K562 (cell line): ENCODE measurements around the gene KNDC1. TPM values are rescaled to one million over a fixed set of nuclear protein-coding genes. Genes with fewer than 3 reads are reported as not detected.

Experiments used
- BCOR ChIP-seq: fragments of 450-650 bp; IDR thresholded peaks from 2 replicates; pipeline ENCODE4 v1.6.1; 2016
- CREB3 ChIP-seq: fragments of 450-650 bp; conservative IDR thresholded peaks from 2 replicates; pipeline ENCODE4 v1.6.1; 2016; ENCODE audit warnings: missing genetic modification characterization, low read depth, mild to moderate bottlenecking, missing compliant biosample characterization, moderate library complexity
- CREM ChIP-seq: IDR thresholded peaks from 2 replicates; pipeline ENCODE4 v1.6.1; 2014; ENCODE audit warnings: antibody characterized with exemption, low read depth
- EP400 ChIP-seq: fragments of 450-650 bp; IDR thresholded peaks from 2 replicates; pipeline ENCODE4 v1.6.1; 2017; ENCODE audit warnings: antibody characterized with exemption, mild to moderate bottlenecking, moderate library complexity
- HDAC1 ChIP-seq, 2 experiments: fragments of 450-650 bp; IDR thresholded peaks; 2 replicates each; pipeline ENCODE4 v1.6.1; 2016 to 2017; ENCODE audit warnings: inconsistent platforms in 1 of 2, mild to moderate bottlenecking in 1 of 2, moderate library complexity in 1 of 2
- KLF13 ChIP-seq: fragments of 450-650 bp; IDR thresholded peaks from 2 replicates; pipeline ENCODE4 v1.6.1; 2016; ENCODE audit warnings: missing genetic modification characterization, low read depth, mild to moderate bottlenecking, missing compliant biosample characterization, moderate library complexity, borderline replicate concordance
- KLF16 ChIP-seq: IDR thresholded peaks from 2 replicates; pipeline ENCODE4 v1.6.1; 2016; ENCODE audit warnings: antibody characterized with exemption
- MEIS2 ChIP-seq: fragments of 450-650 bp; IDR thresholded peaks from 2 replicates; pipeline ENCODE4 v1.6.1; 2014; ENCODE audit warnings: mild to moderate bottlenecking; ENCODE audit not compliant: partially characterized antibody
- MNT ChIP-seq, 2 experiments: fragments of 450-650 bp; conservative IDR thresholded peaks; 2 replicates each; pipeline ENCODE4 v1.6.1; 2017; ENCODE audit warnings: mild to moderate bottlenecking in 2 of 2, moderate library complexity in 2 of 2
- MYNN ChIP-seq, 2 experiments: sonication (generic); formaldehyde crosslinking in 1 of 2; IDR thresholded peaks; 2 replicates each; pipeline versions ENCODE4 v1.5.0 to v1.6.1; 2016 to 2020; ENCODE audit warnings: antibody characterized with exemption in 1 of 2, missing genetic modification reagents in 1 of 2
- NCOA6 ChIP-seq: fragments of 450-650 bp; IDR thresholded peaks from 2 replicates; pipeline ENCODE4 v1.6.1; 2017; ENCODE audit warnings: mild to moderate bottlenecking
- NKRF ChIP-seq: fragments of 450-650 bp; IDR thresholded peaks from 2 replicates; pipeline ENCODE4 v1.6.1; 2016; ENCODE audit warnings: borderline replicate concordance
- NR2C1 ChIP-seq, 2 experiments: fragments of 450-650 bp; IDR thresholded peaks; 2 replicates each; pipeline ENCODE4 v1.6.1; 2017; ENCODE audit warnings: mild to moderate bottlenecking in 2 of 2, antibody characterized with exemption in 1 of 2, inconsistent platforms in 1 of 2, missing compliant biosample characterization in 1 of 2, missing genetic modification characterization in 1 of 2
- POLR2G ChIP-seq: fragments of 200-400 bp; formaldehyde crosslinking; IDR thresholded peaks from 2 replicates; pipeline ENCODE4 v1.6.1; 2017; ENCODE audit warnings: low read depth, mild to moderate bottlenecking, antibody characterized with exemption, low read length, moderate library complexity
- RBFOX2 ChIP-seq: fragments of 200-400 bp; formaldehyde crosslinking; IDR thresholded peaks from 2 replicates; pipeline ENCODE4 v1.6.1; 2017; ENCODE audit warnings: low read depth, mild to moderate bottlenecking, low read length, moderate library complexity
- STAT5A ChIP-seq: IDR thresholded peaks from 2 replicates; pipeline ENCODE4 v1.6.1; 2012; ENCODE audit warnings: low read length, inconsistent platforms, borderline replicate concordance
- TBP ChIP-seq: optimal IDR thresholded peaks from 2 replicates; pipeline ENCODE3; 2011; ENCODE audit warnings: low read depth, low read length, improper control_type of control experiment
- ZBTB26 ChIP-seq: fragments of 450-650 bp; formaldehyde crosslinking; IDR thresholded peaks from 2 replicates; pipeline ENCODE4 v1.4.0; 2022; ENCODE audit warnings: missing genetic modification characterization
- ZKSCAN1 ChIP-seq: fragments of 150-350 bp; IDR thresholded peaks from 2 replicates; pipeline ENCODE4 v1.6.1; 2016; ENCODE audit warnings: low read depth, low read length
- ZNF280B ChIP-seq: fragments of 250-450 bp; sonication (Bioruptor Pico); IDR thresholded peaks from 2 replicates; pipeline ENCODE4 v1.5.1; 2021; ENCODE audit warnings: mild to moderate bottlenecking
- polyA plus RNA-seq, 8 experiments: library from polyadenylated mRNA; depleted of rRNA in 4 of 8; stranded (reverse) in 5 of 8; unstranded in 3 of 8; fragments of >200 nt; fragmentation: Nextera tagmentation in 2 of 8; fragmentation: Illumina TruSeq in 1 of 8; extraction: Ambion mirVana in 2 of 8; extraction: Trizol in 1 of 8; gene quantifications; 2 replicates each; pipeline versions ENCODE4 v1.2.1 to v1.2.3, GENCODE V29; 2011 to 2014; ENCODE audit warnings: inconsistent platforms in 1 of 8, missing spikeins in 1 of 8
- total RNA-seq, 7 experiments: library from RNA; depleted of rRNA in 6 of 7; stranded (reverse); fragments of >200 nt in 6 of 7; fragmentation: Illumina TruSeq in 2 of 7; extraction: Trizol in 2 of 7; gene quantifications; 2 replicates each; pipeline versions ENCODE4 v1.2.1 to v1.2.3, GENCODE V29; 2011 to 2021; ENCODE audit warnings: low replicate concordance in 1 of 7

KNDC1 gene
- total and polyA plus RNA-seq, 9 of the 15 experiments (the other 6 are each of a cell fraction or from before 2014, with no cell fraction given), result 0.07 to 0.26 (median 0.11) TPM; not detected in 6

- TF ChIP-seq NKRF, result no peak
- 0 out of 2 replicates have a peak, but pooled peaks have one; percentile 3 for TF ChIP-seq CREM
- no peak for TF ChIP-seq CREB3 (tag)
- TF ChIP-seq NCOA6, result no peak
- peak; percentile 86 for TF ChIP-seq KLF16
- TF ChIP-seq HDAC1 (IDR thresholded peaks at IDR 0.05), result peak in 1 of 2 experiments; percentile 76; a peak in 2 of 4 replicates
- 0 out of 2 replicates have a peak, but pooled peaks have one; percentile 34 for TF ChIP-seq EP400
- TF ChIP-seq ZBTB26, result no peak
- 0 out of 2 replicates have a peak, but pooled peaks have one; percentile 11 for TF ChIP-seq MYNN (IDR thresholded peaks at IDR 0.05)
- no peak for TF ChIP-seq MYNN (CRISPR knock-in tag; IDR thresholded peaks at IDR 0.05)
- peak; percentile 6 for TF ChIP-seq MEIS2
- peak; percentile 63 for TF ChIP-seq POLR2G
- peak; percentile 18 for TF ChIP-seq TBP
- peak; percentile 37; the same call in 1 of the 2 replicates for TF ChIP-seq KLF13 (tag)
- TF ChIP-seq BCOR, result peak; percentile 45
- TF ChIP-seq ZNF280B (CRISPR knock-in tag), result no peak
- TF ChIP-seq MNT (conservative IDR thresholded peaks at IDR 0.05), result peak in 1 of 2 experiments; percentile 75; a peak in 3 of 4 replicates
- TF ChIP-seq STAT5A, result peak; percentile 57; the same call in 1 of the 2 replicates
- no peak for TF ChIP-seq NR2C1 (IDR thresholded peaks at IDR 0.05)
- TF ChIP-seq NR2C1 (tag; IDR thresholded peaks at IDR 0.05), result no peak; the same call in 1 of the 2 replicates
- peak; percentile 55 for TF ChIP-seq RBFOX2
- TF ChIP-seq ZKSCAN1, result no peak
Measured at GRCh38 chr10:133245439-133246235, 85.6 kb downstream of the KNDC1 start (continued).
